ENCODE measurements around the gene BUD31.

Gene BUD31

DNA sequence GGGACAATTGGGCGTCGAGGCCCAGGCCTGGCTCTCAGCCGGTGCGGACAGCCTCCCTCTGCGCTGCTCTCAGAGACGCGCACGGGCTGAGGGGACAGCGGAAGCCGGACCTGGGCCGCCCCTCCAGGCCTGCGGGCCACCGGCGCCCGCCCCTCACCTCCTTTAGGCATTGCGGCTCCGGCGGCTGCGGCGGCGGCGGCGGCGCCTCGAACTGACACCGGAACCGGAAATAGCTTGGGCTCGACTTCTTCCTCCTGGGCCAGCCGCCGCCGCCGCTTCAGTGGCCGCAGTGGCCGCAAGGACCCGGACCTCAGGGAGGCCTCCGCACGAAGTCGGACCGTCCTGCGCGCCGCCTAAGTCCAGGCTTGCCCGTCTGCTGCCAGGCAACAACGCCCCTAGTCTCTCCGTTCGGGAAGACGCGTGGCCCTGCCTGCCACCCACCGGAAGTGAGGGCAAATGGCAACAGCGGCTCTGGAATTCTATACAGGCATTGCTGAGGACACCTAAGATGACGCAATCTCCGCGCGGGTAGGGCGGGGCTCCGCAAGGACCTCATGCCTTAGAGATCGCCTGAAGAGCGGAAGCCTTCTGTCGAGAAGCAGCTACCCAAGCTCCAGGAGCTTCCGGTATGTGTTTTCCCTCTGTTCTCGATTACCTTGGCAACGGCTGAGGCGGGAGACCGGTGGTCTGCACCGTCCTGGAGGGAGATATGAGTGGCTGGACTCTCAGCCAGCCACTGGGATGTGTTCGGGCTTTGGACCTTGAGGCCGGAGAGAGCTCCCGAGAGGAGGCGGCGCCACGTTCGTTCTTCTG, at the start of gene BUD31, which contains the start of gene PDAP1:
BUD31 (plus strand) TSS at position 591 of the 813 bp plus-strand sequence. CDS start 2,124 bp downstream, outside the sequence.
PDAP1 (minus strand) TSS at position 219 of the 813 bp plus-strand sequence; CDS start at position 170, 49 bp downstream.
- no peaks in the 10 kb centered on the region for H3K4me1 ChIP-seq (ENCODE audit: control insufficient read depth, insufficient read depth, low read length)
- H3K9me3 ChIP-seq (ENCODE audit: control insufficient read depth, insufficient read depth, low read length) = no peaks in the 10 kb centered on the region
- no peaks in the 10 kb centered on the region for H3K27me3 ChIP-seq (ENCODE audit: control insufficient read depth, insufficient read depth, low read length)
- peak within 1 kb of the TSS; percentile 65 for H3K4me3 ChIP-seq (ENCODE audit: low read length)
- WGBS (ENCODE audit: insufficient coverage, insufficient read length) = no CpG with 5 or more reads among the region's 72 CpGs
- DNase-seq (ENCODE audit: low read depth, low spot score) = peak; percentile 74
- H3K27ac ChIP-seq (ENCODE audit: low read length) = no peak within 1 kb of the TSS
- H3K36me3 ChIP-seq (ENCODE audit: control insufficient read depth, insufficient read depth, low read length) = peaks cover 12% of the 10 kb centered on the region; the same call in 1 of the 2 replicates

DNA sequence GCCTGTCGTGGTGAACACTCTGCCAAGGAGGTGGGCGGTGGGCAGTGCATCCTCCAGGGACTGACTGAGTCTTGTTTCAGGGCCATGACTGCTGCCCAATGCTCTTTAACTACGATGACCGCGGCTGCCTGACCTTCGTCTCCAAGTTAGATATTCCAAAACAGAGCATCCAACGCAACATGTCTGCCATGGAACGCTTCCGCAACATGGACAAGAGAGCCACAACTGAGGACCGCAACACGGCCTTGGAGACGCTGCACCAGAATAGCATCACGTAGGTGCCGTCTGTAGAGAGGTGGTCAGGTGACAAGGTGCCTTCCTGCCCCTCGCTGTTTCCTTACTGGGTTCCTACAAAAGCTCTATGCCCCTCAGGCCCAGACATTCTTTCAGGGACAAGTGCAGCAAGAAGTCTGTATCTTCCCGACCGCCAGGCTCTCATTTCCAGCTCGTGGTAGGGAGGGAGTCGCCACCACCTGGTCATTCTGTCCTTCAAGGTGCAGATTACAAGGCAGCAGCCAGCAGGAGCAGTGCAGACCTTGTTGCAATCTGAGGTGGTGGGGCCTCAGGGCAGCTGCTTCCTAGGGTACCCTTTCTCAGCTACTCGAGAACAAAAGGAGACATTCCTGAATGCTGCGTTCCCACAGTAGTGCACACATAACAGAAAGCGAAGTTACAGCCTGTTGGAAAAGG, 49.2 kb upstream of the BUD31 start:
- H3K36me3 ChIP-seq (ENCODE audit: control insufficient read depth, insufficient read depth, low read length) = peaks cover 8% of the 10 kb centered on the region; the same call in 1 of the 2 replicates
- no CpG with 5 or more reads among the region's 22 CpGs for WGBS (ENCODE audit: insufficient coverage, insufficient read length)
- DNase-seq (ENCODE audit: low read depth, low spot score) = no peak

DNA sequence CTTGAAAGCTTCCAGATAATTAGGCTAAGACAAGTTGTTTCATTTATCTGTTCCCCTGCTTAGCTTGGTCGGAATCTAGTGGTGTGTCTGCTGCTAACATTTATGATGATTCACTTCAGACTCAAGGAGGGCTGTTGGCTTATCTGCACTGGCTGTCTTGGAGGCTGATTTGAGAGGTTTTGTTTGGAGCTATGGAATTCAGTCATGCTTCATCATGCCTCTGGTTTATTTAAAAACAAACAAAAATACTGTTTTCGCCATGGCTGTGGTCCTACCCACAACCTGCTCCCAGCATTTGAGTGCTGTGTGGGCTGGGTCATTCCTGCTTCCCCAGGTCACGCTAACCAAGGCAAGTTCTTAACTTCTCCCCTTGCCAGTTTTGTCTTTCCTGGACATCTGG, 46.0 kb upstream of the BUD31 start:
- Histone ChIP-seq H3K36me3 (ENCODE audit: control insufficient read depth, insufficient read depth, low read length) (peaks cover 6% of the 10 kb centered on the region; the same call in 1 of the 2 replicates), H3K4me3 (ENCODE audit: low read length) (no peak overlapping the region), H3K4me1 (ENCODE audit: control insufficient read depth, insufficient read depth, low read length) (peaks cover 3% of the 10 kb centered on the region), H3K27me3 (ENCODE audit: control insufficient read depth, insufficient read depth, low read length) (no peaks in the 10 kb centered on the region), H3K9me3 (ENCODE audit: control insufficient read depth, insufficient read depth, low read length) (no peaks in the 10 kb centered on the region), H3K27ac (ENCODE audit: low read length) (no peak overlapping the region)
- DNase-seq (ENCODE audit: low read depth, low spot score) = no peak
- WGBS (ENCODE audit: insufficient coverage, insufficient read length) = no CpG with 5 or more reads among the region's 3 CpGs

More for the DNA sequence above, 49.2 kb upstream of the BUD31 start:
- H3K9me3 ChIP-seq (ENCODE audit: control insufficient read depth, insufficient read depth, low read length) = no peaks in the 10 kb centered on the region
- no peak overlapping the region for H3K27ac ChIP-seq (ENCODE audit: low read length)
- no peaks in the 10 kb centered on the region for H3K4me1 ChIP-seq (ENCODE audit: control insufficient read depth, insufficient read depth, low read length)
- H3K4me3 ChIP-seq (ENCODE audit: low read length) = no peak overlapping the region
- H3K27me3 ChIP-seq (ENCODE audit: control insufficient read depth, insufficient read depth, low read length) = no peaks in the 10 kb centered on the region

DNA sequence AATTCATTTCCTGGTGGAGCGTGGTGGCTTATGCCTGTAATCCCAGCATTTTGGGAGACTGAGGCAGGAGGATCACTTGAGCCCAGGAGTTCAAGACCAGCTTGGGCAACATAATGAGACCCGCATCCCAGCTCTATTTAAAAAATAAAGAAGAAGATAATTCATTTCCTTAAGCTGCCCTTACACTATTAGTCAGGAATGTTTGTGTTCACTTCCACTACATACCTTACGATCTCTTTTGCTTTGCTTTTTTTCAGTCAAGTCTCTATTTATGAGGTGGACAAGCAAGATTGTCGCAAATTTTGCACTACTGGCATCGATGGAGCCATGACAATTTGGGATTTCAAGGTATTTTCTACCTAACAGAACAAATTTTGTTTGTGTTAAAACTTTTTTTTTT, 45.5 kb upstream of the BUD31 start:
- H3K9me3 ChIP-seq (ENCODE audit: control insufficient read depth, insufficient read depth, low read length) = no peaks in the 10 kb centered on the region
- H3K27me3 ChIP-seq (ENCODE audit: control insufficient read depth, insufficient read depth, low read length) = no peaks in the 10 kb centered on the region
- DNase-seq (ENCODE audit: low read depth, low spot score) = no peak
- H3K27ac ChIP-seq (ENCODE audit: low read length) = no peak overlapping the region
- no CpG with 5 or more reads among the region's 5 CpGs for WGBS (ENCODE audit: insufficient coverage, insufficient read length)
- 0 out of 2 replicates have a peak, but pooled peaks cover 6% of the 10 kb centered on the region for H3K36me3 ChIP-seq (ENCODE audit: control insufficient read depth, insufficient read depth, low read length)
- H3K4me3 ChIP-seq (ENCODE audit: low read length) = no peak overlapping the region
- peaks cover 3% of the 10 kb centered on the region for H3K4me1 ChIP-seq (ENCODE audit: control insufficient read depth, insufficient read depth, low read length)

DNA sequence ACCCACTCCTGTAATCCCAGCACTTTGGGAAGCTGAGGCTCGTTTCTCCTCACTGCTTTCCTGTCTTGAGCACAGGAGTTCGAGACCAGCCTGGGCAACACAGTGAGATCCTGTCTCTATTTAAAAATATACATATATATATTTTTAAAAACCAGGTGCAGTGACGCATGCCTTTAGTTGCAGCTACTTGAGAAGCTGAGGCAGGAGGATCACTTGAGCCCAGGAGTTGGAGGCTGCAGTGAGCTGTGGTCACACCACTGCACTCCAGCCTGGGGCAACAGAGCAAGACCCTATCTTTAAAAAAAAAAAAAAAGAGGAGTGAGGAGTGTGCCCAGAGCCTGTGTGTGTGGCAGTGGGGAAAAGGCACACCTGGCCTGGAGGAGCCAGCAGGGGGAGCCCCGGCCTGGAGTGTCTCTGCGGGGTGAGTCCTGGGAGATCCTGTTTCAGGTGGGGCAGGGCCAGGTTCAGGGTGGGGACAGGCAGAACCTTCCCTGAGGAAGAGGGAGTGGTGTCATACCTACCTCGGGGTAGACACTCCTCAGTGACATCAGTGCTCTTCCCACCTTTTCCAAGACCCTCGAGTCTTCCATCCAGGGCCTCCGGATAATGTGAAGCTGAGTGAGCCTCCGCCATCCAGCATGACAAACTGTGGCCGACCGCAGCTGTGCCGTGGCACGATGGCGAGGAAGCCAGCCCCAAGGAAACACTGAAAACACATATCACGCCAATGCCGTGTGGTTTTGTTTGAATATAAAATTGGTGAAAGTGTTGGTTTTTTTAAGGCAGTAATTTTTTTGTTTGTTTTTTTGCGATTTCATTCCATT, 43.2 kb upstream of the BUD31 start:
- no peak for DNase-seq (ENCODE audit: low read depth, low spot score)
- H3K4me1 ChIP-seq (ENCODE audit: control insufficient read depth, insufficient read depth, low read length) = peaks cover 3% of the 10 kb centered on the region
- no peak overlapping the region for H3K4me3 ChIP-seq (ENCODE audit: low read length)
- no peaks in the 10 kb centered on the region for H3K9me3 ChIP-seq (ENCODE audit: control insufficient read depth, insufficient read depth, low read length)
- no peaks in the 10 kb centered on the region for H3K27me3 ChIP-seq (ENCODE audit: control insufficient read depth, insufficient read depth, low read length)
- WGBS (ENCODE audit: insufficient coverage, insufficient read length) = 100% methylated on average over 1 of the region's 17 CpGs
- H3K36me3 ChIP-seq (ENCODE audit: control insufficient read depth, insufficient read depth, low read length) = no peaks in the 10 kb centered on the region
- H3K27ac ChIP-seq (ENCODE audit: low read length) = no peak overlapping the region

DNA sequence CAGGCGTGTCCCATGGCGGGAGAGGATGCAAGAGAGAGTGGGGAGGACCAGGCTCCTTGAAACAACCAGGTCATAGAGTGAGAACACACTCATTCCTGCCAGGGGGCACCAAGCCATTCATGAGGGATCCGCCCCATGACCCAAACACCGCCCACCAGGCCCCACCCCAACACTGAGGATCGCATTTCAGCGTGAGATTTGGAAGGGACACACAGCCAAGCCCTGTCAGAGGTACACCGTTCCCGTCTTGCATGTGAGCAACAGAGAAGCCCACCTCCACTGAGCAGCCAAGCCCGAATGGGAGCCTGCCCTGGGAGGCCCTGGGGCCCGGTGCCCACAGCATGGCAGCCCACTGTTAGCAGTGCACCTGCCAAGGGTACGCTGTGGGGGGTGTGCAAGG, 42.1 kb upstream of the BUD31 start:
- WGBS (ENCODE audit: insufficient coverage, insufficient read length) = no CpG with 5 or more reads among the region's 11 CpGs
- H3K36me3 ChIP-seq (ENCODE audit: control insufficient read depth, insufficient read depth, low read length) = no peaks in the 10 kb centered on the region
- H3K9me3 ChIP-seq (ENCODE audit: control insufficient read depth, insufficient read depth, low read length) = no peaks in the 10 kb centered on the region
- H3K4me1 ChIP-seq (ENCODE audit: control insufficient read depth, insufficient read depth, low read length) = peaks cover 3% of the 10 kb centered on the region
- no peak overlapping the region for H3K27ac ChIP-seq (ENCODE audit: low read length)
- no peaks in the 10 kb centered on the region for H3K27me3 ChIP-seq (ENCODE audit: control insufficient read depth, insufficient read depth, low read length)
- H3K4me3 ChIP-seq (ENCODE audit: low read length) = no peak overlapping the region
- no peak for DNase-seq (ENCODE audit: low read depth, low spot score)

DNA sequence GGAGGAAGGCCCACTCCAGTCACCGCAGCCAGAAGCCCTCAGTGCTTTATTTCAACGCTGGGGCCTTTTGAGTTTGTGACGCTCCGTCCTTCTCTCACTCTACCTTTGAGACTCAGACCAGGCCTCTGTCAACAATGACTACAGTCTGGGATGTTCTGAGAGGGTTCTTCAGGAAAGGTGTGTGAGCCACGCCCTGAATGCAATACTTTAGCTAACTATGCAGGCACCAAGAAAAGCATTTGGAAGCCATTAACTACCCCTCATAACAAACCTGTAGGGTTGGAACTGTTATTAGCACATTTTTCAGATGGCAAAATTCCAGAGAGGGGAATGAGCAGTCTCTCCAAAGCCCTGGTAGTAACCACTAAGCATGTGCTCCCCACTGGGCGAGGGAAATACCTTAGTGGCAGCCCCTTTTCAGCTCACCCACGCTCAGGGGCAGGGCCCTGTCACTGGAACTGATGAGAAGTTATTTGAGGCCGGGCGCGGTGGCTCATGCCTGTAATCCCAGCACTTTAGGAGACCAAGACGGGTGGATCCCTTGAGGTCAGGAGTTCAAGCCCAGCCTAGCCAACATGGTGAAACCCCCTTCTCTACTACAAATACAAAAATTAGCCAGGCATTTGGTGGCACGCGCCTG, 39.9 kb upstream of the BUD31 start:
- H3K27ac ChIP-seq (ENCODE audit: low read length) = no peak overlapping the region

DNA sequence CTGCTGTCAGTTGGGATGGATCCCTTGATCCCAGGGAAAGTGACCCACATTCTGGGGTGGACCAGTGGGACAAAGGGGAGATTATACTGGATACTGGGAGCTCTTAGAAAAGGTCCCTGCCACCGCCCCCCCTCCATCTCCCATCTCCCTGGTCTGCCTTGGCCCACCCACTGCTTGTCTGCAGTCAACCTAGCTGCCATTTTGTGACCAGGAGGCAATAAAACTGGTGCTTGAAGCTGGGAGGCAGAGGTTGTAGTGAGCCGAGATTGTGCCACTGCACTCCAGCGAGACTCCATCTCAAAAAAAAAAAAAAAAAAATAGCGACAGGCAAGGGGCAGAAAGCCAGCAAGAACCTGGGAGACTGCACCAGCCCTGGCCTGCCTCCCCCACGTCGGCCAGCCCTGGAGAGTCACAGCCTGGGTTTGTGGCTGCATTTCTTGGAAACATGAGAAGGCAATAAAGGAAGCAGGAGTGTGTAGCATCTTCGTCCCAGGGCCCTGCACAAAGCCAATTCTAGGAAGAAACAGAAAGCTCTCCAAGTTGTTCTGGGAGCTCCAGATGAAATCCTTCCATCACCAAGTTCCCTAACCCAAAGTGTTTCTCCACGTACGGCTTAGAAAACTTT, 38.9 kb upstream of the BUD31 start:
- WGBS (ENCODE audit: insufficient coverage, insufficient read length) = no CpG with 5 or more reads among the region's 9 CpGs
- Histone ChIP-seq H3K4me1 (ENCODE audit: control insufficient read depth, insufficient read depth, low read length) (peaks cover 3% of the 10 kb centered on the region), H3K9me3 (ENCODE audit: control insufficient read depth, insufficient read depth, low read length) (no peaks in the 10 kb centered on the region), H3K4me3 (ENCODE audit: low read length) (no peak overlapping the region), H3K27ac (ENCODE audit: low read length) (no peak overlapping the region), H3K27me3 (ENCODE audit: control insufficient read depth, insufficient read depth, low read length) (no peaks in the 10 kb centered on the region), H3K36me3 (ENCODE audit: control insufficient read depth, insufficient read depth, low read length) (no peaks in the 10 kb centered on the region)
- no peak for DNase-seq (ENCODE audit: low read depth, low spot score)

More for the DNA sequence above, 39.9 kb upstream of the BUD31 start:
- Histone ChIP-seq H3K27me3 (ENCODE audit: control insufficient read depth, insufficient read depth, low read length) (no peaks in the 10 kb centered on the region), H3K4me1 (ENCODE audit: control insufficient read depth, insufficient read depth, low read length) (peaks cover 3% of the 10 kb centered on the region), H3K9me3 (ENCODE audit: control insufficient read depth, insufficient read depth, low read length) (no peaks in the 10 kb centered on the region), H3K4me3 (ENCODE audit: low read length) (no peak overlapping the region), H3K36me3 (ENCODE audit: control insufficient read depth, insufficient read depth, low read length) (no peaks in the 10 kb centered on the region)
- DNase-seq (ENCODE audit: low read depth, low spot score) = no peak
- no CpG with 5 or more reads among the region's 13 CpGs for WGBS (ENCODE audit: insufficient coverage, insufficient read length)

DNA sequence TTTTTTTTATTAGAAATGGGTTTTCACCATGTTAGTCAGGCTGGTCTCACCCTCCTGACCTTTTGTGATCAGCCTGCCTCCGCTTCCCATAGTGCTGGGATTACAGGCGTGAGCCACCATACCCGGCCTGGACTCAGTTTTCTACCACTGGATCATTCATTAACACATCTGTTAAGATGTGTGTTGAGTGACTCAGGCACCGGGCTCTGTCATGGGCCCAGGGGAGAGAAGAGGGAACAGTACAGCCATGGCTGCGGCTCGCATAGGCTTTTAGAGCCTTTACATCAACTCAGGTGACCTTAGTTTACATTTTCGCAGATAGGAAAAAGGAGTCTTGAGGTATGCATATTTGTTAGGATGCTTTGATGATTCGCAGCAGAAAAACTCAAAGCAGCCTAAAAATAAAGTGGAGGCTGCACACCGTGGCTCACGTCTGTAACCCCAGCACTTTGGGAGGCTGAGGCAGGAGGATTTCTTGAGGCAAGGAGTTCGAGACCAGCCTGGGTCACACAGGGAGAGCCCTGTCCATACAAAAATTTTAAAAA, 37.3 kb upstream of the BUD31 start:
- no peaks in the 10 kb centered on the region for H3K36me3 ChIP-seq (ENCODE audit: control insufficient read depth, insufficient read depth, low read length)
- WGBS (ENCODE audit: insufficient coverage, insufficient read length) = no CpG with 5 or more reads among the region's 11 CpGs
- H3K27me3 ChIP-seq (ENCODE audit: control insufficient read depth, insufficient read depth, low read length) = no peaks in the 10 kb centered on the region
- H3K9me3 ChIP-seq (ENCODE audit: control insufficient read depth, insufficient read depth, low read length) = no peaks in the 10 kb centered on the region
- DNase-seq (ENCODE audit: low read depth, low spot score) = no peak
- H3K27ac ChIP-seq (ENCODE audit: low read length) = no peak overlapping the region
- H3K4me3 ChIP-seq (ENCODE audit: low read length) = no peak overlapping the region
- peaks cover 3% of the 10 kb centered on the region for H3K4me1 ChIP-seq (ENCODE audit: control insufficient read depth, insufficient read depth, low read length)

Data from iPS DF 6.9 (cell line).